Mesenchymal stem cell (in vitro differentiated cells and primary cell): ENCODE results near the gene UBALD2.

Source experiments
- DNase-seq: peaks from one replicate; pipeline ENCODE4 v3.0.0-alpha.2; 2013
- H2AFZ ChIP-seq: one replicate; pipeline ENCODE4 v1.6.1; 2013; ENCODE audit warnings: low read depth, mild to moderate bottlenecking, control low read depth, inconsistent platforms, low read length, moderate library complexity
- H2AK5ac ChIP-seq: 2 replicates; pipeline ENCODE4 v1.6.1; 2013; ENCODE audit warnings: low read length, moderate library complexity, mild to moderate bottlenecking, inconsistent platforms; ENCODE audit not compliant: severe bottlenecking
- H2BK120ac ChIP-seq: one replicate; pipeline ENCODE4 v1.6.1; 2013; ENCODE audit warnings: low read depth, mild to moderate bottlenecking, inconsistent platforms, low read length, moderate library complexity
- H2BK12ac ChIP-seq, 2 experiments: one replicate each; pipeline ENCODE4 v1.6.1; 2013; ENCODE audit warnings: inconsistent platforms in 2 of 2, low read length in 2 of 2, mild to moderate bottlenecking in 2 of 2, moderate library complexity in 2 of 2, control low read depth in 1 of 2
- H2BK15ac ChIP-seq: one replicate; pipeline ENCODE4 v1.6.1; 2013; ENCODE audit warnings: mild to moderate bottlenecking, low read depth, inconsistent platforms; ENCODE audit not compliant: poor library complexity, severe bottlenecking
- H2BK5ac ChIP-seq: 2 replicates; pipeline ENCODE4 v1.6.1; 2013; ENCODE audit warnings: low read depth, mild to moderate bottlenecking, low read length, control low read depth, inconsistent platforms; ENCODE audit not compliant: poor library complexity, severe bottlenecking
- H3K14ac ChIP-seq, 2 experiments: one replicate each; pipeline ENCODE4 v1.6.1; 2013; ENCODE audit warnings: inconsistent platforms in 2 of 2, low read length in 2 of 2, control low read depth in 1 of 2, mild to moderate bottlenecking in 1 of 2, moderate library complexity in 1 of 2
- H3K18ac ChIP-seq, 2 experiments: one replicate each; pipeline ENCODE4 v1.6.1; 2013; ENCODE audit warnings: inconsistent platforms in 2 of 2, low read length in 2 of 2, control low read depth in 1 of 2, low read depth in 1 of 2, mild to moderate bottlenecking in 1 of 2
- H3K23ac ChIP-seq, 2 experiments: one replicate each; pipeline ENCODE4 v1.6.1; 2013; ENCODE audit warnings: inconsistent platforms in 2 of 2, low read length in 2 of 2, mild to moderate bottlenecking in 2 of 2, moderate library complexity in 2 of 2, control low read depth in 1 of 2
- H3K27ac ChIP-seq: 2 replicates; pipeline ENCODE4 v1.5.1; 2013; ENCODE audit warnings: mild to moderate bottlenecking, moderate library complexity, low read length, control low read depth, inconsistent platforms; ENCODE audit not compliant: poor library complexity, severe bottlenecking
- H3K27me3 ChIP-seq, 2 experiments: 2 replicates each; pipeline versions ENCODE4 v1.6.1 to v1.7.0; 2013; ENCODE audit warnings: low read length in 2 of 2, mild to moderate bottlenecking in 2 of 2, moderate library complexity in 2 of 2, control low read depth in 1 of 2, inconsistent platforms in 1 of 2; ENCODE audit not compliant: control insufficient read depth in 1 of 2, insufficient read depth in 1 of 2
- H3K36me3 ChIP-seq, 2 experiments: 2 replicates each; pipeline versions ENCODE4 v1.6.1 to v1.7.0; 2013; ENCODE audit warnings: low read length in 2 of 2, control low read depth in 1 of 2, inconsistent platforms in 1 of 2, low read depth in 1 of 2, mild to moderate bottlenecking in 1 of 2; ENCODE audit not compliant: insufficient read depth in 2 of 2, control insufficient read depth in 1 of 2
- H3K4ac ChIP-seq, 2 experiments: one replicate each; pipeline ENCODE4 v1.6.1; 2013; ENCODE audit warnings: inconsistent platforms in 2 of 2, low read length in 2 of 2, mild to moderate bottlenecking in 2 of 2, moderate library complexity in 2 of 2, control low read depth in 1 of 2, low read depth in 1 of 2
- H3K4me1 ChIP-seq: 2 replicates; pipeline ENCODE4 v1.6.1; 2013; ENCODE audit warnings: low read depth, low read length, control low read depth; ENCODE audit not compliant: control insufficient read depth, insufficient read depth
- H3K4me2 ChIP-seq: 2 replicates; pipeline ENCODE4 v1.6.1; 2013; ENCODE audit warnings: low read length, mild to moderate bottlenecking, inconsistent platforms; ENCODE audit not compliant: poor library complexity, severe bottlenecking
- H3K4me3 ChIP-seq, 2 experiments: 2 replicates each; pipeline versions ENCODE4 v1.5.1 to v1.7.0; 2013; ENCODE audit warnings: low read length in 2 of 2, mild to moderate bottlenecking in 2 of 2, control low read depth in 1 of 2, low read depth in 1 of 2; ENCODE audit not compliant: insufficient read depth in 1 of 2
- H3K79me1 ChIP-seq: replicated peaks from 2 replicates; pipeline ENCODE4 v1.6.1; 2013; ENCODE audit warnings: mild to moderate bottlenecking, control low read depth, low read length, inconsistent platforms; ENCODE audit not compliant: poor library complexity, severe bottlenecking
- H3K9ac ChIP-seq: 2 replicates; pipeline ENCODE4 v1.7.0; 2013; ENCODE audit warnings: mild to moderate bottlenecking, low read length, moderate library complexity
- H3K9me3 ChIP-seq: 2 replicates; pipeline ENCODE4 v1.7.0; 2013; ENCODE audit warnings: mild to moderate bottlenecking, low read length; ENCODE audit not compliant: control insufficient read depth
- H4K8ac ChIP-seq: one replicate; pipeline ENCODE4 v1.6.1; 2013; ENCODE audit warnings: inconsistent platforms, mild to moderate bottlenecking, low read length, moderate library complexity
- H4K91ac ChIP-seq: one replicate; pipeline ENCODE4 v1.6.1; 2013; ENCODE audit warnings: mild to moderate bottlenecking, low read length, inconsistent platforms
- WGBS: methylation state at CpG from one replicate; pipeline ENCODE4 v1.1.7; 2013; ENCODE audit warnings: mixed read lengths; 5-methylcytosine and 5-hydroxymethylcytosine counted together

UBALD2 gene

DNA sequence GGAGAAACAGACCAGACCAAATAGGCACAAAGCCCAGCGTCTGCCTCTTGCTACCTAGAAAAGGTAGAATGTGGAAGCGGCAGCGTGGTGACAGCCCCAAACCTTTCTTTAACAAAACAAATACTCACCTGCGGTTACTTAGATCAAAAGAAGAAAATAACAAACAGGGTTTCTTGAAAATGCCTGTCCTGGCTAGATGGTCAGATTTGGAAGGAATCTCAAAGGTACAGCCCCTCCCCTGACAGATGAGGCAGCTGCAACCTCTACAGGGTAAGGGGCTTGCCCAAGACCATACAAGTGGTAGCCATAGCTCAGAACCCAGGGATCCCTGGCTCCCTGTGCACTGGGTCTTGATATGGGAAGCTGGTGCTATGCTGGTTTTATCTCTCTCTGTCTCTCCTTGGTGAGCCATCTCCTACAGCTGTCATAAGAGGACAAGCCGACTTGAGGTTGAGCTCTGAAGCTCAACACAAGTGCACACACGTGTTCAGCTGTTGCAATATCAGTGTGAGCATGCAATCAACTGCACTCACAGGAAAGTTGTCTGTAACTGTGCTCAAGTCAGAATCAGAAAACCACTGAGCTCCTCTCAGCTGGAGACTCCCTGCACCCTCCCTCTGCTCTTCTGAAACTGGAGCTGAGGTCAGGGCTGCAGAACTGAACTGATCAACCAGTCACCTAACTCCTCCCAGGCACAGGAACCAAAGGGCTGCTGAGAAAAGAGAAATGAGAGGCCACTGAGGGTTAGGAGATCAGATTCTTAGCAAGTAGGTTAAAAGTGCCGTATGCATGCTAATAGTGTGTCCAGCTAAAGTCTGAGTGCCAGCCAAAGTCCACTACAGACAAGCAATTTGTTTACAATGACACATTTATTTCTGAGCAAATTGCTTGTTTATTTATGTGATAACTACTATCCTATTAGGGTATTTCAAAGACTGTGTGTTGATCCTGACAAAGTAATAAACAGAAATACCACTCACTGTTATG is 18.8 kb upstream of the UBALD2 start:
- peak; percentile 81 for DNase-seq
- no peak overlapping the region for H3K23ac ChIP-seq
- WGBS, result 76% methylated on average over 7 of the region's 7 CpGs

GRCh38 chr17:76247304-76247703 is 17.8 kb upstream of the UBALD2 start:
- H2AFZ ChIP-seq, result no peak overlapping the region
- no peak overlapping the region for H3K4ac ChIP-seq
- no peak overlapping the region for H3K27ac ChIP-seq
- H3K27me3 ChIP-seq, result peaks cover 0 to 25% of the 10 kb centered on the region in 2 experiments
- H3K4me3 ChIP-seq, result no peak overlapping the region
- WGBS, result 92% methylated on average over 4 of the region's 8 CpGs
- H3K36me3 ChIP-seq, result no peaks in the 10 kb centered on the region
- no peak overlapping the region for H2BK12ac ChIP-seq
- no peak overlapping the region for H3K14ac ChIP-seq
- no peak overlapping the region for H2BK5ac ChIP-seq
- no peak overlapping the region for H3K4me2 ChIP-seq
- H3K4me1 ChIP-seq, result peaks cover 15% of the 10 kb centered on the region
- no peak overlapping the region for H2BK15ac ChIP-seq
- H4K91ac ChIP-seq, result no peak overlapping the region
- H3K9ac ChIP-seq, result no peak overlapping the region
- H3K18ac ChIP-seq, result no peak overlapping the region
- no peak overlapping the region for H2BK120ac ChIP-seq
- DNase-seq, result no peak
- H3K9me3 ChIP-seq, result no peaks in the 10 kb centered on the region
- H3K79me1 ChIP-seq, result no peaks in the 10 kb centered on the region
- H3K23ac ChIP-seq, result no peak overlapping the region
- H4K8ac ChIP-seq, result no peak overlapping the region
- no peak overlapping the region for H2AK5ac ChIP-seq

More for the DNA sequence above, 18.8 kb upstream of the UBALD2 start:
- no peak overlapping the region for H4K91ac ChIP-seq
- no peak overlapping the region for H2AK5ac ChIP-seq
- H3K18ac ChIP-seq, result no peak overlapping the region
- H2BK12ac ChIP-seq, result no peak overlapping the region
- H3K9ac ChIP-seq, result no peak overlapping the region
- H3K4me2 ChIP-seq, result no peak overlapping the region
- no peak overlapping the region for H4K8ac ChIP-seq
- no peak overlapping the region for H3K27ac ChIP-seq
- peaks cover 3% of the 10 kb centered on the region for H3K79me1 ChIP-seq
- no peak overlapping the region for H2BK120ac ChIP-seq
- no peak overlapping the region for H2BK5ac ChIP-seq
- H2BK15ac ChIP-seq, result no peak overlapping the region
- no peak overlapping the region for H3K14ac ChIP-seq
- H2AFZ ChIP-seq, result no peak overlapping the region
- H3K9me3 ChIP-seq, result no peaks in the 10 kb centered on the region
- peaks cover 0 to 31% of the 10 kb centered on the region in 2 experiments for H3K27me3 ChIP-seq
- no peaks in the 10 kb centered on the region for H3K36me3 ChIP-seq
- no peak overlapping the region for H3K4ac ChIP-seq
- peaks cover 13% of the 10 kb centered on the region for H3K4me1 ChIP-seq
- H3K4me3 ChIP-seq, result no peak overlapping the region

- no peak overlapping the region for H2AK5ac ChIP-seq
- H3K4me3 ChIP-seq, result no peak overlapping the region
- no peak overlapping the region for H2AFZ ChIP-seq
- H3K79me1 ChIP-seq, result no peaks in the 10 kb centered on the region
- DNase-seq, result no peak
- 91% methylated on average over 10 of the region's 11 CpGs for WGBS
- H2BK120ac ChIP-seq, result no peak overlapping the region
- no peak overlapping the region for H2BK12ac ChIP-seq
- no peak overlapping the region for H3K23ac ChIP-seq
- H3K4ac ChIP-seq, result no peak overlapping the region
- no peak overlapping the region for H4K91ac ChIP-seq
- H2BK15ac ChIP-seq, result no peak overlapping the region
- no peak overlapping the region for H2BK5ac ChIP-seq
- H4K8ac ChIP-seq, result no peak overlapping the region
- H3K4me2 ChIP-seq, result no peak overlapping the region
- no peaks in the 10 kb centered on the region for H3K36me3 ChIP-seq
- peaks cover 0 to 16% of the 10 kb centered on the region in 2 experiments for H3K27me3 ChIP-seq
- no peak overlapping the region for H3K27ac ChIP-seq
- no peaks in the 10 kb centered on the region for H3K9me3 ChIP-seq
- no peak overlapping the region for H3K9ac ChIP-seq
- H3K4me1 ChIP-seq, result peaks cover 20% of the 10 kb centered on the region
- no peak overlapping the region for H3K14ac ChIP-seq
- H3K18ac ChIP-seq, result no peak overlapping the region
Observed at GRCh38 chr17:76248013-76248782, 16.9 kb upstream of the UBALD2 start.

DNA sequence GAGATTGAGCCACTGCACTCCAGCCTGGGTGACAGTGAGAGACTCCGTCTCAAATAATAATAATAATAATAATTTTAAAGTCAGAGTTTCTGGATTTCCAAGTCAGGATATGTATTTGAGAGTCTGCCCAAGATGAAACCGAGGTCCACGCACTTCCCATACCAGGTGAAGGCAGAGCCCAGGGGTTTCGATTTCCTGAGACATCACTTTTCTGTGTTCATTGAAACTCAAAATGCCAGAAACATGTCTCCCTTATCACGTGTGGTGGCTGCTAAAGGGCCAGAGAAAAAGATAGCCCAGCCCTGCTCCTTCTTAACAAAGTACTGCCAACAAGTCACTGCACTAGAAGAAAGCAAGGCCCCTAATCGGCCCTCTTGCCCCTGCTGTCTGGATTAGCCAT is 15.0 kb upstream of the UBALD2 start:
- Histone ChIP-seq H3K4me1 (peaks cover 20% of the 10 kb centered on the region), H2BK5ac (no peak overlapping the region), H3K14ac (no peak overlapping the region), H3K9me3 (no peaks in the 10 kb centered on the region), H3K27me3 (peaks cover 0 to 4% of the 10 kb centered on the region in 2 experiments), H2AK5ac (peak overlapping the region; percentile 97), H4K91ac (no peak overlapping the region), H2BK15ac (no peak overlapping the region), H2AFZ (no peak overlapping the region), H3K4me3 (no peak overlapping the region), H3K27ac (no peak overlapping the region), H3K23ac (no peak overlapping the region), H2BK12ac (peak overlapping the region in 1 of 2 experiments; percentile 55), H3K9ac (no peak overlapping the region), H3K18ac (no peak overlapping the region), H3K4me2 (no peak overlapping the region), H3K36me3 (no peaks in the 10 kb centered on the region), H4K8ac (no peak overlapping the region), H3K79me1 (no peaks in the 10 kb centered on the region), H3K4ac (peak overlapping the region; percentile 40 to 73), H2BK120ac (no peak overlapping the region)
- 96% methylated on average over 5 of the region's 6 CpGs for WGBS
- no peak for DNase-seq
